Liver (tissue), 3 donors: ENCODE results near the gene NRK.

Experiments
- ATF3 ChIP-seq: IDR thresholded peaks from 2 replicates; pipeline ENCODE4 v1.6.1; 2016; ENCODE audit warnings: antibody characterized with exemption
- JUND ChIP-seq, 2 donors: IDR thresholded peaks; 2 replicates each; pipeline ENCODE4 v1.6.1; 2016; ENCODE audit warnings: antibody characterized with exemption in 2 of 2
- MAX ChIP-seq: IDR thresholded peaks from 2 replicates; pipeline ENCODE4 v1.6.1; 2016; ENCODE audit warnings: antibody characterized with exemption
- RAD21 ChIP-seq, 2 donors: IDR thresholded peaks; 2 replicates each; pipeline ENCODE4 v1.6.1; 2016; ENCODE audit warnings: antibody characterized with exemption in 2 of 2, mild to moderate bottlenecking in 2 of 2
- SP1 ChIP-seq: IDR thresholded peaks from 2 replicates; pipeline ENCODE4 v1.6.1; 2018; ENCODE audit warnings: antibody characterized with exemption, mild to moderate bottlenecking
- YY1 ChIP-seq: IDR thresholded peaks from 2 replicates; pipeline ENCODE4 v1.6.1; 2016; ENCODE audit warnings: antibody characterized with exemption, mild to moderate bottlenecking
- TF ChIP-seq, protein P1 (sequence below): fragments of 150-350 bp; IDR thresholded peaks from 2 replicates; pipeline ENCODE4 v1.5.1; 2017; ENCODE audit warnings: improper control_type of control experiment, low read depth, low read length; ENCODE audit not compliant: missing input control
- donor health status: healthy.
- donor health status: healthy.

DNA sequence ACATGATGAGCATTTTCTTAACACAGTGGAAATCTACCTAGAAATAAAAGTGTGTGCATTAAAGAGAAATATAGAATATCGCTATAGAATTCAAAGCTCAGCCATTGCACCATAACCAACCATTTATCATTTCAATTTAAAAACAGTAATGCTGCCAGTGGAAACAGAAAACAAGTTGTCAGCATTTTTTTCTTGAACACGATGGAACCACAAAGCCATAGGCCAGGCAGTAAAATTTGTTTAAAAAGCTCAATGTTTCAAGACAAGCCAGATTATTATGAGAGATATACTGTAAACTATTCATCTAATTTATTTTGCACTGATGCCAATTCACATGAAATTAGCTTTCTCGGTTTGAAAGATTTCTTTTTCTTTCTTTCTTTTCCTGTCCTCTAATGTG lies 46.7 kb upstream of the NRK start:
- TF ChIP-seq, protein P1, sequence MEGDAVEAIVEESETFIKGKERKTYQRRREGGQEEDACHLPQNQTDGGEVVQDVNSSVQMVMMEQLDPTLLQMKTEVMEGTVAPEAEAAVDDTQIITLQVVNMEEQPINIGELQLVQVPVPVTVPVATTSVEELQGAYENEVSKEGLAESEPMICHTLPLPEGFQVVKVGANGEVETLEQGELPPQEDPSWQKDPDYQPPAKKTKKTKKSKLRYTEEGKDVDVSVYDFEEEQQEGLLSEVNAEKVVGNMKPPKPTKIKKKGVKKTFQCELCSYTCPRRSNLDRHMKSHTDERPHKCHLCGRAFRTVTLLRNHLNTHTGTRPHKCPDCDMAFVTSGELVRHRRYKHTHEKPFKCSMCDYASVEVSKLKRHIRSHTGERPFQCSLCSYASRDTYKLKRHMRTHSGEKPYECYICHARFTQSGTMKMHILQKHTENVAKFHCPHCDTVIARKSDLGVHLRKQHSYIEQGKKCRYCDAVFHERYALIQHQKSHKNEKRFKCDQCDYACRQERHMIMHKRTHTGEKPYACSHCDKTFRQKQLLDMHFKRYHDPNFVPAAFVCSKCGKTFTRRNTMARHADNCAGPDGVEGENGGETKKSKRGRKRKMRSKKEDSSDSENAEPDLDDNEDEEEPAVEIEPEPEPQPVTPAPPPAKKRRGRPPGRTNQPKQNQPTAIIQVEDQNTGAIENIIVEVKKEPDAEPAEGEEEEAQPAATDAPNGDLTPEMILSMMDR, result no peak
- TF ChIP-seq RAD21 (IDR thresholded peaks at IDR 0.05) (no peak), JUND (IDR thresholded peaks at IDR 0.05) (no peak), ATF3 (no peak), YY1 (no peak), SP1 (no peak), MAX (no peak)
